ENCODE results near the gene CRLF3.

CRLF3 gene, protein sequence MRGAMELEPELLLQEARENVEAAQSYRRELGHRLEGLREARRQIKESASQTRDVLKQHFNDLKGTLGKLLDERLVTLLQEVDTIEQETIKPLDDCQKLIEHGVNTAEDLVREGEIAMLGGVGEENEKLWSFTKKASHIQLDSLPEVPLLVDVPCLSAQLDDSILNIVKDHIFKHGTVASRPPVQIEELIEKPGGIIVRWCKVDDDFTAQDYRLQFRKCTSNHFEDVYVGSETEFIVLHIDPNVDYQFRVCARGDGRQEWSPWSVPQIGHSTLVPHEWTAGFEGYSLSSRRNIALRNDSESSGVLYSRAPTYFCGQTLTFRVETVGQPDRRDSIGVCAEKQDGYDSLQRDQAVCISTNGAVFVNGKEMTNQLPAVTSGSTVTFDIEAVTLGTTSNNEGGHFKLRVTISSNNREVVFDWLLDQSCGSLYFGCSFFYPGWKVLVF

DNA sequence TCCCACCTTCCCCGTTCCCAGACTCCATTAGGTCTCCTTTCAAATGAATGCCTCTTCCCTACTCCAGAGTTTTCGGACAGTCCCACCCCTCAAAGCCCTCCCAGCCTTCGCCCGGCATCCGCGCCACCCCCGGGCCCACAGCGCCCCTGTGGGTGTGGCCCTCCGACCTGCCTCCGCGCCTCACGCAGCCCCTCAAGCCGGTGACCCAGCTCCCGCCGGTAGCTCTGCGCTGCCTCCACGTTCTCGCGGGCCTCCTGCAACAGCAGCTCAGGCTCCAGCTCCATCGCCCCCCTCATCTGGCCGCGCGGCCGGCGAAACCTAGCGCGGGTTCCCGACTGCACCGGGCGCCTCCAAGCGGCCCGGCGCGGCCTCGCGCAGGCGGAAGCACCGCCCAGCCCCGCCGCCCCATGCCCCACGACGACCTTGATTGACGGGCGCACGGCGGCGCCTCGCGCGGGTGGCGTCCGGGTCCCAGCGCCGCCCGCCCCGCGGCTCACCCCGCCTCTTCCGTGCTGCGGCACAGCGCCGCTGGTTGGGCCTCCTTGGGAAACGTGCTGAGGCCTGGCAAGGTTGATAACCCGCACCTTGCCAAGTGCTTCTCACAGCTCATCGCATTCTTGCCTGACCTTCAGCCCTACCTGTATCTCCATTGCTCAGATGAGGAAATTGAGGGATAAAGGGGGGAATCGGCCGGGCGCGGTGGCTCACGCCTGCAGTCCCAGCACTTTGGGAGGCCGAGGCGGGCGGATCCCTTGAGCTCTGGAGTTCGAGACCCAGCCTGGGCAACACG, at the start of gene CRLF3:
Gene CRLF3 (minus strand): TSS at position 337 of the 790 bp plus-strand sequence. CDS start 41 bp downstream, at position 296.
- DNase-seq (ENCODE audit: low read depth): peak; percentile 94
- TF ChIP-seq, protein P1, sequence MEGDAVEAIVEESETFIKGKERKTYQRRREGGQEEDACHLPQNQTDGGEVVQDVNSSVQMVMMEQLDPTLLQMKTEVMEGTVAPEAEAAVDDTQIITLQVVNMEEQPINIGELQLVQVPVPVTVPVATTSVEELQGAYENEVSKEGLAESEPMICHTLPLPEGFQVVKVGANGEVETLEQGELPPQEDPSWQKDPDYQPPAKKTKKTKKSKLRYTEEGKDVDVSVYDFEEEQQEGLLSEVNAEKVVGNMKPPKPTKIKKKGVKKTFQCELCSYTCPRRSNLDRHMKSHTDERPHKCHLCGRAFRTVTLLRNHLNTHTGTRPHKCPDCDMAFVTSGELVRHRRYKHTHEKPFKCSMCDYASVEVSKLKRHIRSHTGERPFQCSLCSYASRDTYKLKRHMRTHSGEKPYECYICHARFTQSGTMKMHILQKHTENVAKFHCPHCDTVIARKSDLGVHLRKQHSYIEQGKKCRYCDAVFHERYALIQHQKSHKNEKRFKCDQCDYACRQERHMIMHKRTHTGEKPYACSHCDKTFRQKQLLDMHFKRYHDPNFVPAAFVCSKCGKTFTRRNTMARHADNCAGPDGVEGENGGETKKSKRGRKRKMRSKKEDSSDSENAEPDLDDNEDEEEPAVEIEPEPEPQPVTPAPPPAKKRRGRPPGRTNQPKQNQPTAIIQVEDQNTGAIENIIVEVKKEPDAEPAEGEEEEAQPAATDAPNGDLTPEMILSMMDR (IDR thresholded peaks at IDR 0.05; ENCODE audit: insufficient read depth, low read depth, low read length, missing control alignments): peak; percentile 29
- peak within 1 kb of the TSS; percentile 84 for H3K4me3 ChIP-seq (ENCODE audit: low read length)

DNA sequence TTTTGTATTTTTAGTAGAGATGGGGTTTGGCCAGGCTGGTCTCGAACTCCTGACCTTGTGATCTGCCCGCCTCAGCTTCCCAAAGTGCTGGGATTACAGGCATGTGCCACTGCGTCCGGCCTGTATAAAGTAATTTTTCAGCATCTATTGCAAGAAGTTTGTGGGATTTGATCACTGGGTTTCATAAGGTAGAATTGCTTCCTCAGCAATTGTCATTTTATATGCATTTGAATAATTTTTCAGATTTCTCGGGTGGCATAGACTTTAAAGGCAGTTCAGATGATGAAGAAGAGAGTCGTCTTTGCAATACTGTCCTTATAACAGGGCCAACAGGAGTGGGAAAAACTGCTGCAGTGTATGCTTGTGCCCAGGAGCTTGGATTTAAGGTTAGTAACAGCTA, 44.5 kb upstream of the CRLF3 start:
- DNase-seq (ENCODE audit: low read depth): no peak
- TF ChIP-seq, protein P1 (IDR thresholded peaks at IDR 0.05; ENCODE audit: insufficient read depth, low read depth, low read length, missing control alignments): no peak
- no peak overlapping the region for H3K4me3 ChIP-seq (ENCODE audit: low read length)

DNA sequence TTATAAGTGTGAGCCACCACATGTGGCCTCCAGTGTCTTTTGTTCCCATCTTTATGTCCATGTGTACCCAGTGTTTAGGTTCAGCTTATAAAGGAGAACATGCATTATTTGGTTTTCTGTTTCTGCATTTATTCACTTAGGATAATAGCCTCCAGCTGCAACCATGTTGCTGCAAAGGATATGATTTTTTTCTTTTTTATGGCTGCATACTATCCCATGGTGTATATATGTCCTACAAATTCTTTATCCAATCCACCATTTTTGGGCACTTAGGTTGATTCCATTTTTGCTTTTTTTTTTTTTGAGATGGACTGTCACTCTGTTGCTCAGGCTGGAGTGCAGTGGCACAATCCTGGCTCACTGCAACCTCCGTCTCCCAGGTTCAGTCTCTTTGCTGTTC, 40.1 kb upstream of the CRLF3 start:
- no peak for DNase-seq (ENCODE audit: low read depth)
- TF ChIP-seq, protein P1 (IDR thresholded peaks at IDR 0.05; ENCODE audit: insufficient read depth, low read depth, low read length, missing control alignments): no peak
- H3K4me3 ChIP-seq (ENCODE audit: low read length): no peak overlapping the region

DNA sequence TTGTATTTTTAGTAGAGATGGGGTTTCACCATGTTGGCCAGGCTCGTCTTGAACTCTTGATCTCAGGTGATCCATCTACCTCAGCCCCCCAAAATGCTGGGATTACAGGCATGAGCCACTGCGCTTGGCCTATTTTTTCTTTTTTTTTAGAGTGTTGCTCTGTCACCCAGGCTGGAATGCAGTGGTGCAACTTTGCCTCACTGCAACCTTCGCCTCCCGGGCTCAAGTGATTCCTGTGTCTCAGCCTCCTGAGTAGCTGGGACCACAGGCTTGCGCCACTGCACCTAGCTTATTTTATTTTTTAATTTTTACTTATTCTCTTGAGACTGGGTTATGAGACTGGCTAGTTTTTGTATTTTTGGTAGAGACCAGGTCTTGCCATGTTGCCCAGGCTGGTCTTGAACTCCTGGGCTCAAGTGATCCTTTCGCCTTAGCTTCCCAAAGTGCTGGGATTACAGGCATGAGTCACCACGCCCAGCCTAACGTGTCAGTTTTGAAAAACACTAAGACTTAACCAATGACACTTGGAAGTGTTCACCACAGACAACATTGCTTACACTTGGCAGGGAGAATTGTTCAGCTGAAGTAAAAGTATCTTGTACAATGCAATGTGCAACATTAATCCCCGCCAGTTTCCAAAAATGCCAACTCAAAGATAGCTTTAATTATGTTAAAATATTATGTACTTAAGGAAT, 34.2 kb upstream of the CRLF3 start:
- peak; percentile 38 for DNase-seq (ENCODE audit: low read depth)
- TF ChIP-seq, protein P1 (IDR thresholded peaks at IDR 0.05; ENCODE audit: insufficient read depth, low read depth, low read length, missing control alignments): no peak
- no peak overlapping the region for H3K4me3 ChIP-seq (ENCODE audit: low read length)

DNA sequence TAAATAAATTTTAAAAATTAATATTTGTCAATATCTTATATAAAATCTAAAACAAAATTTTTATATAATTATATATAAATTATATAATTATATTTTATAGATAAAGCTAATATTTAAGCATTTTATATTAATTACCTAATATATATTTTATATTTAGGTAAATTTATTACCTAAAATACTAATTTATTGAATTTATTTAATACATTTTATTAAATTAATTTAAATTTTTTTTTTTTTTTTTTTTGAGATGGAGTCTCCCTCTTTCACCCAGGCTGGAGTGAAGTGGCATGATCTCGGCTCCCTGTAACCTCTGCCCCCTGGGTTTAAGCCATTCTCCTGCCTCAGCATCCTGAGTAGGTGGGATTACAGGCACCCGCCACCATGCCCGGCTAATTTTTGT, 29.7 kb upstream of the CRLF3 start:
- H3K4me3 ChIP-seq (ENCODE audit: low read length): no peak overlapping the region
- no peak for DNase-seq (ENCODE audit: low read depth)
- TF ChIP-seq, protein P1 (IDR thresholded peaks at IDR 0.05; ENCODE audit: insufficient read depth, low read depth, low read length, missing control alignments): no peak

DNA sequence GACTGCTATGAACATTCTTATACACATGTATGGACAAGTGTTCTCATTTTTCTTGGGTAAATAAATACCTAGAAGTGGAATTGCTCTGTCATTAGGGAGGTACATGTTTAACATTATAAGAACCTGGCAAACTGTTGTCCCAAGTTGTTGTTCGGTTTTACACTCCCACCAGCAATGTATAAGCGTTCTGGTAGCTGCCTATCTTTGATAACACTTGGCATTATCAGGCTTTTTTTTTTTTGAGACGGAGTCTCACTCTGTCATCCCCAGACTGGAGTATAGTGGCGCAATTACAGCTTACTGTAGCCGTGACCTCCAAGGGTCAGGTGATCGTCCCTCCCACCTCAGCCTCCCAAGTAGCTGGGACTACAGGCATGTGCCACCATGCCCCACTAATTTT, 23.5 kb upstream of the CRLF3 start:
- DNase-seq (ENCODE audit: low read depth): no peak
- no peak overlapping the region for H3K4me3 ChIP-seq (ENCODE audit: low read length)
- TF ChIP-seq, protein P1 (IDR thresholded peaks at IDR 0.05; ENCODE audit: insufficient read depth, low read depth, low read length, missing control alignments): no peak

All from epithelial cell of esophagus (primary cell).